IMR-90 (cell line): Measurements from ENCODE around the gene PPP2R2D. TPM values are rescaled to one million over a fixed set of nuclear protein-coding genes. Genes with fewer than 3 reads are reported as not detected.

ENCODE experiments used
- ATAC-seq: fragments of 200-7000 bp; cut with Tn5 transposase; 2 replicates; pipeline ENCODE4 v1.9.1; 2020; ENCODE audit warnings: low read depth, mild to moderate bottlenecking, moderate library complexity
- BruUV-seq: library from RNA; stranded (reverse); fragments of 400-500 nt; replicated peaks from 2 replicates; lab custom pipeline; 2021; lab: Mats Ljungman, UMichigan
- CTCF ChIA-PET: fragments of 300-600 bp; formaldehyde crosslinking; extraction: SDS; loops from one replicate; lab custom pipeline; 2021; ENCODE audit warnings: antibody characterized with exemption; lab: Yijun Ruan, JAX
- POLR2A ChIA-PET: fragments of 300-600 bp; sonication (Branson Sonifier 250); formaldehyde crosslinking; loops from one replicate; lab custom pipeline; 2022; ENCODE audit warnings: antibody characterized with exemption; ENCODE audit not compliant: unreplicated experiment; lab: Charles Lee
- DNase-seq: peaks from one replicate; pipeline ENCODE4 v3.0.0; 2013
- H2AFZ ChIP-seq: replicated peaks from 2 replicates; pipeline ENCODE3; 2013; ENCODE audit warnings: low read length, mild to moderate bottlenecking; ENCODE audit not compliant: poor library complexity
- H2AK5ac ChIP-seq: 2 replicates; pipeline ENCODE4 v1.6.1; 2013; ENCODE audit warnings: low read depth, low read length, inconsistent platforms
- H2AK9ac ChIP-seq: replicated peaks from 2 replicates; pipeline ENCODE3; 2013; ENCODE audit warnings: mild to moderate bottlenecking, low read depth, low read length, moderate library complexity; ENCODE audit not compliant: poor library complexity
- H2BK120ac ChIP-seq: 2 replicates; pipeline ENCODE4 v1.6.1; 2013; ENCODE audit warnings: low read depth, low read length, inconsistent platforms
- H2BK15ac ChIP-seq: 3 replicates; pipeline ENCODE4 v1.6.1; 2013; ENCODE audit warnings: low read depth, low read length, inconsistent platforms
- H2BK20ac ChIP-seq: 2 replicates; pipeline ENCODE4 v1.6.1; 2013; ENCODE audit warnings: low read depth, mild to moderate bottlenecking, inconsistent platforms, low read length, moderate library complexity
- H2BK5ac ChIP-seq: 2 replicates; pipeline ENCODE4 v1.6.1; 2013; ENCODE audit warnings: mild to moderate bottlenecking, low read depth, low read length, inconsistent platforms; ENCODE audit not compliant: poor library complexity, severe bottlenecking
- H3K14ac ChIP-seq: replicated peaks from 2 replicates; pipeline ENCODE4 v1.6.1; 2013; ENCODE audit warnings: low read depth, low read length, inconsistent platforms
- H3K18ac ChIP-seq: 2 replicates; pipeline ENCODE4 v1.6.1; 2013; ENCODE audit warnings: low read depth, low read length, control low read depth
- H3K23ac ChIP-seq: 2 replicates; pipeline ENCODE4 v1.6.1; 2013; ENCODE audit warnings: low read depth, low read length, inconsistent platforms
- H3K27ac ChIP-seq: 2 replicates; pipeline ENCODE4 v1.5.1; 2013; ENCODE audit warnings: mild to moderate bottlenecking, control low read depth, low read length; ENCODE audit not compliant: insufficient read depth
- H3K27me3 ChIP-seq: 2 replicates; pipeline ENCODE4 v1.6.1; 2013; ENCODE audit warnings: low read length; ENCODE audit not compliant: control insufficient read depth, insufficient read depth
- H3K36me3 ChIP-seq: 2 replicates; pipeline ENCODE4 v1.6.1; 2013; ENCODE audit warnings: low read length, mixed read lengths; ENCODE audit not compliant: control insufficient read depth, insufficient read depth
- H3K4ac ChIP-seq: 2 replicates; pipeline ENCODE4 v1.6.1; 2013; ENCODE audit warnings: low read depth, low read length, inconsistent platforms
- H3K4me1 ChIP-seq: 2 replicates; pipeline ENCODE4 v1.6.1; 2013; ENCODE audit warnings: low read length, mixed read lengths; ENCODE audit not compliant: control insufficient read depth, insufficient read depth
- H3K4me2 ChIP-seq: 2 replicates; pipeline ENCODE4 v1.6.1; 2013; ENCODE audit warnings: low read depth, mild to moderate bottlenecking, control low read depth, low read length, moderate library complexity
- H3K4me3 ChIP-seq: 2 replicates; pipeline ENCODE4 v1.5.1; 2013; ENCODE audit warnings: low read depth, mild to moderate bottlenecking, control low read depth, low read length, moderate library complexity; ENCODE audit not compliant: insufficient read depth
- H3K56ac ChIP-seq: 2 replicates; pipeline ENCODE4 v1.6.1; 2013; ENCODE audit warnings: low read length, inconsistent platforms; ENCODE audit not compliant: insufficient read depth; ENCODE audit errors: extremely low read depth
- H3K79me1 ChIP-seq, 2 experiments: 2 replicates each; pipeline ENCODE4 v1.6.1; 2013; ENCODE audit warnings: low read length in 2 of 2, inconsistent platforms in 1 of 2, low read depth in 1 of 2
- H3K9ac ChIP-seq: 2 replicates; pipeline ENCODE4 v1.6.1; 2013; ENCODE audit warnings: low read depth, low read length, control low read depth
- H3K9me1 ChIP-seq: 2 replicates; pipeline ENCODE4 v1.6.1; 2013; ENCODE audit warnings: low read length, inconsistent platforms; ENCODE audit not compliant: insufficient read depth
- H3K9me3 ChIP-seq: 2 replicates; pipeline ENCODE4 v1.6.1; 2013; ENCODE audit warnings: low read length; ENCODE audit not compliant: control insufficient read depth, insufficient read depth
- H4K20me1 ChIP-seq: 2 replicates; pipeline ENCODE4 v1.6.1; 2013; ENCODE audit warnings: low read length, inconsistent platforms; ENCODE audit not compliant: insufficient read depth
- H4K5ac ChIP-seq: 2 replicates; pipeline ENCODE4 v1.6.1; 2013; ENCODE audit warnings: mild to moderate bottlenecking, low read depth, low read length, control low read depth
- H4K8ac ChIP-seq, 2 experiments: 2 replicates each; pipeline ENCODE4 v1.6.1; 2013; ENCODE audit warnings: low read depth in 2 of 2, low read length in 2 of 2, control low read depth in 1 of 2, inconsistent platforms in 1 of 2
- H4K91ac ChIP-seq: 2 replicates; pipeline ENCODE4 v1.6.1; 2013; ENCODE audit warnings: low read depth, low read length, inconsistent platforms; ENCODE audit not compliant: insufficient read depth
- CEBPB ChIP-seq: IDR thresholded peaks from 2 replicates; pipeline ENCODE4 v1.6.1; 2012; ENCODE audit warnings: low read depth, low read length, improper control_type of control experiment
- CHD1 ChIP-seq: IDR thresholded peaks from 2 replicates; pipeline ENCODE4 v1.6.1; 2012; ENCODE audit warnings: low read depth, low read length, improper control_type of control experiment
- CTCF ChIP-seq: conservative IDR thresholded peaks from 2 replicates; pipeline ENCODE4 v1.5.1; 2012; ENCODE audit warnings: mild to moderate bottlenecking, low read depth, low read length, improper control_type of control experiment
- ELK1 ChIP-seq: fragments of 150-350 bp; IDR thresholded peaks from 2 replicates; pipeline ENCODE4 v1.6.1; 2016; ENCODE audit warnings: low read depth, mild to moderate bottlenecking, low read length, moderate library complexity, borderline replicate concordance
- FOS ChIP-seq: fragments of 150-350 bp; IDR thresholded peaks from 2 replicates; pipeline ENCODE4 v1.6.1; 2016; ENCODE audit warnings: low read depth, low read length
- MAFK ChIP-seq: IDR thresholded peaks from 2 replicates; pipeline ENCODE4 v1.6.1; 2012; ENCODE audit warnings: low read depth, low read length, improper control_type of control experiment
- MXI1 ChIP-seq: IDR thresholded peaks from 2 replicates; pipeline ENCODE4 v1.6.1; 2012; ENCODE audit warnings: low read depth, mild to moderate bottlenecking, low read length, moderate library complexity, borderline replicate concordance
- NFE2L2 ChIP-seq: fragments of 150-350 bp; IDR thresholded peaks from 2 replicates; pipeline ENCODE4 v1.6.1; 2016; ENCODE audit warnings: low read depth, mild to moderate bottlenecking, low read length
- POLR2A ChIP-seq: IDR thresholded peaks from 2 replicates; pipeline ENCODE4 v1.6.1; 2012; ENCODE audit warnings: mild to moderate bottlenecking, low read depth, low read length
- RAD21 ChIP-seq: IDR thresholded peaks from 2 replicates; pipeline ENCODE4 v1.6.1; 2012; ENCODE audit warnings: low read length, improper control_type of control experiment
- RCOR1 ChIP-seq: IDR thresholded peaks from 2 replicates; pipeline ENCODE4 v1.6.1; 2012; ENCODE audit warnings: mild to moderate bottlenecking, low read length, improper control_type of control experiment; ENCODE audit not compliant: insufficient replicate concordance
- USF2 ChIP-seq: fragments of 150-350 bp; IDR thresholded peaks from 2 replicates; pipeline ENCODE4 v1.6.1; 2017; ENCODE audit warnings: mild to moderate bottlenecking, antibody characterized with exemption, low read length, low read depth
- WGBS, 2 experiments: methylation state at CpG; one replicate each; pipeline versions ENCODE4 v1.1.5 to v1.1.7; 2013; ENCODE audit warnings: missing lambda C conversion rate in 2 of 2; ENCODE audit not compliant: insufficient read length in 1 of 2; ENCODE audit errors: extremely low coverage in 2 of 2; 5-methylcytosine and 5-hydroxymethylcytosine counted together
- dilution Hi-C: fragments of 300-500 bp; cut with HindIII; formaldehyde crosslinking; loops from one replicate; pipeline ENCODE4 v1.14.3; 2018; ENCODE audit warnings: low sequenced_read_pairs; ENCODE audit not compliant: unreplicated experiment
- in situ Hi-C: fragments of 300-500 bp; cut with MboI; formaldehyde crosslinking; loops from 3 replicates; pipeline ENCODE4 v1.14.3; 2019; ENCODE audit warnings: low sequenced_read_pairs, inconsistent platforms, mixed read lengths
- intact Hi-C: fragments of 100-400 bp; cut with micrococcal nuclease; formaldehyde crosslinking; loops from 2 replicates; pipeline ENCODE4 v1.10.0; 2022
- polyA plus RNA-seq, 3 experiments: library from polyadenylated mRNA; depleted of rRNA; stranded (reverse); fragments of >200 nt; gene quantifications; 2 replicates each; pipeline ENCODE4 v1.2.3, GENCODE V29; 2012; ENCODE audit warnings: low replicate concordance in 1 of 3
- total RNA-seq: library from RNA; depleted of rRNA; stranded (reverse); fragments of >200 nt; gene quantifications from 2 replicates; pipeline ENCODE4 v1.2.3, GENCODE V29; 2012

The PPP2R2D gene
- total and polyA plus RNA-seq, 2 of the 4 experiments (the other 2 are of a cell fraction), result 22.8 to 23.8 TPM

GRCh38 chr10:131978851-131979250, 78.0 kb downstream of the PPP2R2D start:
- no TSS peak for BruUV-seq
- no peak overlapping the region for H3K56ac ChIP-seq
- intact Hi-C loops, result no loop called here
- no peak for ATAC-seq
- peaks cover 25% of the 10 kb centered on the region for H3K9me1 ChIP-seq
- H3K9me3 ChIP-seq, result no peaks in the 10 kb centered on the region
- DNase-seq, result no peak
- H3K27me3 ChIP-seq, result no peaks in the 10 kb centered on the region
- POLR2A ChIA-PET, result no interaction called here
- H2BK20ac ChIP-seq, result no peak overlapping the region
- H3K4me1 ChIP-seq, result peaks cover 22% of the 10 kb centered on the region
- H3K27ac ChIP-seq, result no peak overlapping the region
- peaks cover 30% of the 10 kb centered on the region for H3K36me3 ChIP-seq
- H2AK9ac ChIP-seq, result no peak overlapping the region
- TF ChIP-seq CHD1 (no peak), ELK1 (no peak), MXI1 (no peak), POLR2A (no peak), RAD21 (no peak), FOS (no peak), RCOR1 (no peak), CTCF (no peak), NFE2L2 (no peak), MAFK (no peak), USF2 (no peak), CEBPB (no peak)
- peak overlapping the region; percentile 91 for H3K9ac ChIP-seq
- in situ Hi-C loops, result no loop called here
- CTCF ChIA-PET, result no interaction called here
- no peak overlapping the region for H2BK120ac ChIP-seq
- H4K5ac ChIP-seq, result no peak overlapping the region
- H2BK5ac ChIP-seq, result no peak overlapping the region
- peaks cover 71% of the 10 kb centered on the region for H4K20me1 ChIP-seq
- dilution Hi-C loops, result no loop called here
- peak overlapping the region; percentile 92; the same call in 1 of the 2 replicates for H3K4me3 ChIP-seq
- H3K23ac ChIP-seq, result no peak overlapping the region
- WGBS, 2 experiments, result 100% methylated on average over 2 of the region's 6 CpGs; no CpG with 5 or more reads in 1 of the 2 experiments
- no peak overlapping the region for H2AFZ ChIP-seq
- H3K14ac ChIP-seq, result 0 out of 2 replicates have a peak overlapping the region, but pooled peaks have one; percentile 20
- H3K4me2 ChIP-seq, result peak overlapping the region; percentile 87
- H3K4ac ChIP-seq, result no peak overlapping the region; the same call in 1 of the 2 replicates
- no peak overlapping the region for H4K91ac ChIP-seq
- no peak overlapping the region for H2BK15ac ChIP-seq
- H4K8ac ChIP-seq, result no peak overlapping the region
- H2AK5ac ChIP-seq, result no peak overlapping the region
- H3K18ac ChIP-seq, result no peak overlapping the region
- peaks cover 0 to 71% of the 10 kb centered on the region in 2 experiments; a peak in 2 of 4 replicates for H3K79me1 ChIP-seq
